ENCODE results near the gene ULK4.
"Not testable (repeated sequence)": the region's sequence is repeated elsewhere in the genome, so short reads cannot be mapped to it uniquely, and the experiment has no call there.

Gene ULK4

GRCh38 chr3:41961751-41962679 lies at the start of gene ULK4:
Gene ULK4, minus strand, starts transcription at chr3:41962103. Its CDS starts 7,344 bp downstream, at chr3:41954759.
- DNase-seq, result peak; percentile 93

GRCh38 chr3:42010530-42010929 lies 48.6 kb upstream of the ULK4 start:
- DNase-seq, result no peak

GRCh38 chr3:42009456-42009855 lies 47.6 kb upstream of the ULK4 start:
- DNase-seq, result no peak

GRCh38 chr3:42007785-42008184 lies 45.9 kb upstream of the ULK4 start:
- no peak for DNase-seq

- no peak for DNase-seq
Measured at GRCh38 chr3:42005401-42005800, 43.5 kb upstream of the ULK4 start.

GRCh38 chr3:42002790-42003189 lies 40.9 kb upstream of the ULK4 start:
- no peak for DNase-seq

- DNase-seq, result no peak
Measured at GRCh38 chr3:42001777-42002176, 39.9 kb upstream of the ULK4 start.

- DNase-seq, result no peak
Measured at GRCh38 chr3:41999909-42000308, 38.0 kb upstream of the ULK4 start.

GRCh38 chr3:41997702-41998550 lies 36.0 kb upstream of the ULK4 start:
- DNase-seq, result no peak

- no peak for DNase-seq
Measured at GRCh38 chr3:41991437-41991836, 29.5 kb upstream of the ULK4 start.

GRCh38 chr3:41989518-41989917 lies 27.6 kb upstream of the ULK4 start:
- no peak for DNase-seq

GRCh38 chr3:41987627-41988026 lies 25.7 kb upstream of the ULK4 start:
- no peak for DNase-seq

- no peak for DNase-seq
Measured at GRCh38 chr3:41986561-41986960, 24.7 kb upstream of the ULK4 start.

- DNase-seq, result no peak
Measured at GRCh38 chr3:41985018-41985417, 23.1 kb upstream of the ULK4 start.

GRCh38 chr3:41983091-41983490 lies 21.2 kb upstream of the ULK4 start:
- not testable (repeated sequence) for DNase-seq

- not testable (repeated sequence) for DNase-seq
Measured at GRCh38 chr3:41977401-41977800, 15.5 kb upstream of the ULK4 start.

- DNase-seq, result no peak
Measured at GRCh38 chr3:41975416-41976103, 13.7 kb upstream of the ULK4 start.

- no peak for DNase-seq
Measured at GRCh38 chr3:41974223-41974622, 12.3 kb upstream of the ULK4 start.

GRCh38 chr3:41972802-41973201 lies 10.9 kb upstream of the ULK4 start:
- DNase-seq, result no peak

- no peak for DNase-seq
Measured at GRCh38 chr3:41966206-41966605, 4.3 kb upstream of the ULK4 start.

GRCh38 chr3:41963823-41964222 lies 1.9 kb upstream of the ULK4 start:
- DNase-seq, result no peak

- peak; percentile 5 for DNase-seq
Measured at GRCh38 chr3:41960826-41961750, 815 bp downstream of the ULK4 start.

Data from COR-L47 (cell line).